ENCODE results near the gene RSRP1. TPM values are rescaled to one million over a fixed set of nuclear protein-coding genes. Genes with fewer than 3 reads are reported as not detected.
"Not testable (repeated sequence)": the region's sequence is repeated elsewhere in the genome, so short reads cannot be mapped to it uniquely, and the experiment has no call there.

Gene RSRP1, protein sequence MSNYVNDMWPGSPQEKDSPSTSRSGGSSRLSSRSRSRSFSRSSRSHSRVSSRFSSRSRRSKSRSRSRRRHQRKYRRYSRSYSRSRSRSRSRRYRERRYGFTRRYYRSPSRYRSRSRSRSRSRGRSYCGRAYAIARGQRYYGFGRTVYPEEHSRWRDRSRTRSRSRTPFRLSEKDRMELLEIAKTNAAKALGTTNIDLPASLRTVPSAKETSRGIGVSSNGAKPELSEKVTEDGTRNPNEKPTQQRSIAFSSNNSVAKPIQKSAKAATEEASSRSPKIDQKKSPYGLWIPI
- total RNA-seq: 41.4 TPM
- long read RNA-seq, partial matches to known transcripts: 1 of 5 reads
- long read RNA-seq, other reads (novel, unspliced or antisense): 2 of 5 reads

DNA sequence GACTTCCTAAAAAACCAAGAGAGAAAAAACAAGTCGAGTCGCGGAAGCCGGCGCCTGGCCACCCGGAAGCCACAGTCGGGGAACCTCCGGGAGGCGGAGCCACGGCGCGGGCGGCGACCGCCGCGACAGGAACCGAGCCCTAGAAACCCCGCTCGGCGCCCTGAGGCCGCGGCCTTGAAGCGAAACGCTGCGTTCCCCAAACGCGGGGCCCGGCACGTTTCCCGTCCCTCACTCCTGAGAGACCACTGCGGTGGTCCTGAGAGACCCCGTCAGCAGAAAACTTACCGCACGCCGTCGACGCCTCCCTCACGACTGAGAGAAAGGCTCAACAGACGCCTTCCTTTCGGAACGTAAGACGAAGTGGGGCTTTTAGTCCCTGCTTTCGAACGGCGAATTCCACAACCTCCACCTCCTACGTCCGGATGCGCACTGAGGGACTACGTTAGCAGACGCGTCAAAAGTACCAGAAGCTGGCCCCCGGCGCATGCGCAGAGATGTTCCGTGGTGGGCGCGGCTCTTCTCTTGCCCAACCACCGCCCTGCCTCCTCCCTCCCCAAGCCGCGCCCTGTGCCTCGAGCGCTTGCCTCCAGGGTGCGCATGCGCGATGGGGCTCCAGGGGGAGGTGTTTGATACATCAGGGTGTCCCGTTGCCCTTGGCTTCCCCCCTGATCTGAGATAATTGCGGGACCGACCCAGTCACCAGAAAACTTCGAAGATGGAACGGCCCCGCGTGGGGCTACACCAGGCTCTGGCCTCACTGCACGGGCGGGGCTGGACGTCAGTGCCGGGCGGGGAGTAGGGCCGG lies at the start of gene RSRP1:
TSS of gene RSRP1 (minus strand) at position 431 of the 805 bp plus-strand sequence. CDS start 491 bp downstream, outside the sequence.
- DNase-seq (ENCODE audit: missing footprints) (peak; percentile 100), ATAC-seq (peak; percentile 97)
- intact Hi-C loops (cut with DNase I): loop anchor here (5.0 to 10.0 kb wide), 2 partner anchors 90 to 568 kb away; partner anchors contain the start of genes MTFR1L and TMEM50A

DNA sequence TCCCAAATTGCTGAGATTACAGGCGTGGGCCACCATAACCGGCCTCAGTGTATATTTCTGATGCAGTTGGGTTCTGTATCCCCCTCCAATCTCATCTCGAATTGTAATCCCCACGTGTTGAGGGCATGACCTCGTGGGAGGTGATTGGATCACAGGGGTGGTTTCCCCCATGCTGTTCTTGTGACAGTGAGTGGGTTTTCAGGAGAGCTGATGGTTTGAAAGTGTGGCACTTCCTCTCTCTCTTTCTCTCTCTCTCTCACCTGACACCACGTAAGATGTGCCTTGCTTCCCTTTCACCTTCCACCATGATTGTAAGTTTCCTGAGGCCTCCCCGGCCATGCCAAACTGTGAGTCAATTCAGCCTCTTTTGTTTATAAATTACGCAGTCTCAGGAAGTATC lies 49.2 kb upstream of the RSRP1 start:
- DNase-seq (ENCODE audit: missing footprints); intact Hi-C loops (cut with DNase I); ATAC-seq: not testable (repeated sequence)

DNA sequence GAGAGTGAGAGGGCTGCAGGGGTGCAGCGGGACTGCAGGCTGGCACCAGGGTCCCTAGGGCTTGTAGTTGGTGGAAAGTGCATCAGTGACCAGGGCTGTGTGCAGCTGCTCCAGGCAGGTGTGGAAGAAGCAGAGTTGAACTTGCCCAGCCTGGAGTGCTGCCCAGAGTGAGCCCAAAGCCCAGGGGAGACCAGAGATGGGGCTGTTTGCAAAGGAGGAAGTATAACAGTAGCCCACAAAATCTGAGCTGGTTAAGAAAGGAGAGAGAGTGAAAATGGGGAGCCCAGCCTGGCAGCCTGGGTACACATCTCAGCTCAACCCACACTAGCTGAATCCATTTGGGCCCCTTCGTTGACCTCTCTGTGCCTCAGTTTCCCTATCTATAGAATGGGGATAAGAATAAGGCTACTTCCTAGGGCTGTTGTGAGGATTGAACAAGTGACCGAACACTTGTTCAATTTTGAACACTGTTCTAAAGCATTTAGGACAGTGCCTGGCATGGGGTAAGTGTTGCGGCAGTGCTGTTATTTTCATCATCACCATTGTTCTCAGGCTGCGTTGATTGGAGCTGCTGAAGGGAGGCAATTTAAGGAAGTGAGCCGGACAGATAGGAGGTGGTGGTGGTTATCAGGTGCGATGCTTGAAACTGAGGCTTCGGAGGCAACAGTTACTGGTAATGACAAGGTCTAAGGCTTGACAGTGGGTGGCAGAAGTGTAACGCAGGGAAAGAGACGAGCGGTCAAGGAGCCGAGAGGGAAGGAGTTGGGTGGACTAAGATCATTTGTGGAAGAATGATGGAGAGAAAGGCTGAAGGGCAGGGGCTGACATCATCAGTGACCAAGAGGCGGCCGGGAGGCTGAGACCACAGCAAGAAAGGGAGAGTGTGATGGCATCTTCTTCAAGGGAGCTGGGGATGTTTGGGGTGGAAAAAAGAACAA lies 47.9 kb upstream of the RSRP1 start:
- ATAC-seq: peak; percentile 63
- DNase-seq (ENCODE audit: missing footprints); intact Hi-C loops (cut with DNase I): not testable (repeated sequence)

DNA sequence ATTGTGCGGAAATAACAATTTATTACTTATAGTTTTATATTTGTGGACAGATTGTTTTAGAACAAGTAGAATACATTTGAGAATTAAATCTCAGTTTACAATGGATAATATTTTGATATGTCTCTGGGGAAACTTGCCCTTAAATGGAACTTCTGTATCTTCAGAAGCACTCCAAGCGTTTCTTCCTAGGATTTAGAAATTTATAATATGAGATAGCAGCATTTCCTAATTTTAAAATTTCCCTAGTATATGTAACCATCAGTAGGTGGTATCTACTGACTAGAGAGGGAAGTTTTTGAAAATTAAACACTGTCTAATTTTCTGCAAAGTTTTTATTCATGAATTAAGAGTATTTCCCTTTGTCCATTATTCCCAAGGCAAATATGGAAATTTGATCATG lies 46.2 kb upstream of the RSRP1 start:
- ATAC-seq; intact Hi-C loops (cut with DNase I); DNase-seq (ENCODE audit: missing footprints): not testable (repeated sequence)

DNA sequence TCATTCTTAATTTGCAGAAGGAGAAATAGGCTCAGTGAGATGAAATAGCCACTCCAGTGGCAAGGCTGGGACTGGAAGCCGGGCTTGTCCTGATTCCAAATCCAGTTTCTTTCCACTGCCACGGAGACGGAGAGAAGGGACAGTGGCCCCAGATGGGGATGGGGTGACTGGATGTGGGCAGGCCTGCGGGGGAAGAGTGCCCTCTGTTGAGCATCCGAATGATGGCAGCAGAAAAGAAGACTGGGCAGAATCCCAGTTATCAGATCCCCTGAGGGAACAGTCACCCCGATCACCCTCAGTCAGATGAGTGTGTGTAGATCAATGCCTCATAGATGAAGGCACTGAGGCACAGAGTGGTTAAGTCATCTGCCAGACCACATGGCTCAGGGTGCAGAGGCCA lies 42.8 kb upstream of the RSRP1 start:
- ATAC-seq; DNase-seq (ENCODE audit: missing footprints); intact Hi-C loops (cut with DNase I): not testable (repeated sequence)

DNA sequence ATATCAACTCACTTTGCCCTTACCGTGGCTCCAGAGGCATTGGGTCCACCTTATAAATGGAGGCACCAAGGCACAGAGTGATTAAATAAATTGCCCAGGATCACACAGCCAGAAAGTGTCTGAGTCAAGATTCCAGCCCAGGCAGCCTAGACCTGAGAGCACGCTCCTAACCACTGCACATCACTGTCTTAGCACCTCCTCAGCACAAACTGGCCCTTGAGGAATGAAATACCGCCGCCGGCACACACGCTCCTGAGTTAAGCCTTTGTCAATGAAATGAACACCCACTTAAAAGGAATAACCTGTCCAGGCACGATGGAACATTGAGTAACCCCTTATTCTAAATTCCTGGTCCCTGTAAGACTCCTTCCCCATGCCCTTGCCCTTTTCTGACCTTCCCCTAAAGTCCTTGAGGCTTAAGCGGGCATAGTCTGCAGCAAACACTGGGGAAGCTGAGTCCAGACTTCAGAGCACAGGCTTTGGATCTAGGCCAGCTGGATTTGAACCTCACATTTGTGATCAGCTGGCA lies 41.4 kb upstream of the RSRP1 start:
- DNase-seq (ENCODE audit: missing footprints); intact Hi-C loops (cut with DNase I); ATAC-seq: not testable (repeated sequence)

DNA sequence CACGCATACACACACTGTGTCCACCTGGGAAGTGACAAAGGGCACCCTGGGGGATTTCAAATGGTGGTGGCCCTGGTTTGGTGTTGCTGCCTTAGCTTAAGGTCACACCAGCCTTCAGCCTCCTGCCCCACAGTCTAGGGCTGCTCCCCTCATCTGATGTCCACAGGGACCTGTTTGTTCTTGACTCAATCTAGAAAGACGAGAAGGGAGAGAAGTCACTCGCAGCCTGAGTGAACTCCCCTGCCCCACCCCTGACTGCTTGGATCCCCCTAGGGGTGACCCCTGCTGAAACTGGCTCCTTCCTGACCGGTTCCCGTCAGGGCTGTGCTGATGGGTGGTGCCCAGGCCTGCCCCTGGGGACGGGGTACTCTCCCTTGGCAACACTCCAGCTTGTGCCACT lies 39.9 kb upstream of the RSRP1 start:
- ATAC-seq; intact Hi-C loops (cut with DNase I); DNase-seq (ENCODE audit: missing footprints): not testable (repeated sequence)

DNA sequence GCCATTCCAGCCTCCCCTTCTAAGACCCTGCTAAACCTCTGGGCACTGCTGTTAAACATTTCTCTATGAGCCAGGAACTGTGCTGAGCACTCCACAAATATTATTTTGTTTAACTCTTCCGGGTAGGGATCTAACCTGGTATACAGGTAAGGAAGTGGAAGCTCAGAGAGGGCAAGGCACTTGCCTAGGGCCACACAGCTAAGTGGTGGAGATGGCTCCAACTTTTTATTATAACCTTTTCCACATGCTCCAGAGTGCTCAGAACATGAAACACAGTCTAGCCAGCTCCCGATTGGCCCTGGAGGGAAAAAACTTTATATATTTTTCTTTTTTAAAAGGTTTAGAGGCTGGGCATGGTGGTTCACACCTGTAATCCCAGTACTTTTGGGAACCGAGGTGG lies 38.6 kb upstream of the RSRP1 start:
- DNase-seq (ENCODE audit: missing footprints); intact Hi-C loops (cut with DNase I); ATAC-seq: not testable (repeated sequence)

DNA sequence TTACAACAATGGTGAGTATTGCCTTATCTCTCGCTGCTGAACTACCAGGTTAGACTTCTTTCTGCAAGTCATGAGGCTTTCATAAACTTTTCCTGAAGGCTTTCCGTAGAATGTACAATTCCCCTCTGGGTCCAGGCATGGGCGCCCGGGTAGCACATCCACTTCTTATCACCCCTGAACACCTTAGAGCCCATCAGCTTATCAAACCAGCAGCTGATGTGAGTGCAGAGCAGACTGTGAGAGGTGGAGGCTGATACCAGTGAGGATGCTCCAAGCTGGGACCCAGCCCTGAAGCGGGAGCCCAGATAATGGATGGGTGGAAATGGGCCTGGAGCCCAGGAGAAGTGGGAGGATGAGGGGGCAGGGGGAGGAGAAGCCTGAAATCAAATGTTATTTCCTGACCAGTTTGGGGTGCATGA lies 32.4 kb upstream of the RSRP1 start:
- DNase-seq (ENCODE audit: missing footprints); intact Hi-C loops (cut with DNase I); ATAC-seq: not testable (repeated sequence)

DNA sequence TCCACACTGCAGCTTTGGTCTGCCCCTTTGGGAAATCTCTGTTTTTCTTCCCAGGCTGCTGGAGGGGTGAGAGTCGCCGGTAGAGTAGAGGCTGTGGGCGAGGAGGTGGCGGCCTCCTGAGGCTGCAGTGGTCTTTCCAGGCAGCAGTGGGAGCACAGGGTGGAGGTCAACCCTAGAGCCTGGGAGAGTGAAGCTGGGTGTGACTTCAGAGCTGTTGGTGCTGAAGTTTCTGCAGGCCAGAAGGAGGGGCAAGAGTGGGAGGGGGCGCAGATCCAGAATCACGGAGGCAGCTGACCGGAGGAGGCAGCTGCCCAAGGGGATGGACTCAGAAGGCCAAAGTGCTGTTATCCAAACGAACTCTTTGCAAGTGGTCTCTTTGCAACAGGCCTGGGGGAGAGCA lies 31.5 kb upstream of the RSRP1 start:
- ATAC-seq; intact Hi-C loops (cut with DNase I); DNase-seq (ENCODE audit: missing footprints): not testable (repeated sequence)

DNA sequence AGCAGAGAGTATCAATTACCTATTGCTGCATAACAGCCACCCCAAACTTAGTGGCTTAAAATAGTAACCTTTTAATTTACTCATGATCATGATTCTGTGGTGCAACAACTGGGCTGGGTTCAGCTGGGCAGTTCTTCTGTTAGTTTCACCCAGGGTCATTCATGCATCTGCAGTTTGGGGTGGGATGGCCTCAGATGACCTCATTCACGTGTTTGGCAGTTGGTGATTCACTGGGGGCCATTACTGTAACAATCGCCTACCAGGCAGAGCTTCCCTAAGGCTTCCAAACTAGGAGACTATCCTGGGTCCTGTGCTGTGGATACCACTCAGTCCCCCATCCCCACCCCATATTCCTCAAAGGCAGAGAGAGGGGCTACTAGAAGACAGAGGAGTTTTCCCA lies 31.1 kb upstream of the RSRP1 start:
- ATAC-seq; DNase-seq (ENCODE audit: missing footprints); intact Hi-C loops (cut with DNase I): not testable (repeated sequence)

DNA sequence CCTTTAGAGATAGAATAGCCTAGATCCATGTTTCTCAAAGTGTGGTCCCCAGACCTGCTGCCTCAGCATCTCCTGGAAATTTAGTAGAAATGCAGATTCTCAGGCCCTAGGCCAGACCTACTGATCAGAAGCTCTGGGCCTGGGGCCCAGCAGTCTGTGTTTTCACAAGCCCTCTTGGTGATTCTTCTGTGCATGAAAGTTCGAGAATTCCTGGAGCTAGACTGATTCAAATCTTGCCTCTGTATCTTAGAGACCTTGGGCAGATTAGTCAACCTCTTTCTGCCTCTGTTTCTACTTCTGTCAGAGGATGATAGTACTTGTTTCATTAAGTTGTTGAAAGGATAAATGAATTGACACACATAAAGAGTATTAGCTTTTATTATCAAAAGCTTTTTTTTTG lies 30.0 kb upstream of the RSRP1 start:
- ATAC-seq; intact Hi-C loops (cut with DNase I); DNase-seq (ENCODE audit: missing footprints): not testable (repeated sequence)

DNA sequence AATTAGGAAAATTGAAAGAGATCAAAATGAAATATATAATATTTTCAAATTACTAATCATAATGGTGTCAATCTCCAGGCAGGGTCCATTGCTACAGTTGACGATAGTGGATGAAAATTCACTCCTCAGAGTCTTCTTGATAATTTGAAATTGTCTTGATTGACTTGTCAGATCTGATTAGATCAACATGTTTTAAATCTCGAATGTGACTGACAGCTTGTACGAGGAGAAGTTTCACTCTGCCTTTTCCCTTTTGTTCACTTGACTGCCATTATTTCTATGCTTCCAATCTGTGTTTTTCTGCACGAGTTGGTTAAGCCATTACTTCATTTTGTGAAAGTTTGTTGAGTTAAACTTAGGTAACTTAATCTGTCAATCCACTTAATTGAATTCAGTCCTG lies 28.4 kb upstream of the RSRP1 start:
- DNase-seq (ENCODE audit: missing footprints); ATAC-seq; intact Hi-C loops (cut with DNase I): not testable (repeated sequence)

DNA sequence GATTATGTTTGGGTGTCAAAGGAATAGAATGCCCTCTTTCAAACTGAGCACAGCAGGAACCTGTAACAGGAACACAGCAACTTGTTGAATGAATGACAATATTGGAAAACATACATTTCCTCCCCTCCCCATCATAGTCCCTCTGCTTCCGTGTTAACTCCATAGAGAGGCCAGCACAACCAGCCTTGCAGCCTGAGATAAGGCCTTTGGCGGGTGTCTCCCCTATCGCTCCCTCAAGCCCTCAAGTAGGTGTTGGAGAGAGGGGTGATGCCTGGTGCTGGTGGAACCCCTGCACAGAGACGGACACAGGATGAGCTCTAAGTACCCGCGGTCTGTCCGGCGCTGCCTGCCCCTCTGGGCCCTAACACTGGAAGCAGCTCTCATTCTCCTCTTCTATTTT lies 25.0 kb upstream of the RSRP1 start, which contains the start of gene RHD:
TSS of gene RHD (plus strand) at position 272 of the 400 bp plus-strand sequence. CDS start at position 311, 39 bp downstream.
- intact Hi-C loops (cut with DNase I); ATAC-seq; DNase-seq (ENCODE audit: missing footprints): not testable (repeated sequence)

DNA sequence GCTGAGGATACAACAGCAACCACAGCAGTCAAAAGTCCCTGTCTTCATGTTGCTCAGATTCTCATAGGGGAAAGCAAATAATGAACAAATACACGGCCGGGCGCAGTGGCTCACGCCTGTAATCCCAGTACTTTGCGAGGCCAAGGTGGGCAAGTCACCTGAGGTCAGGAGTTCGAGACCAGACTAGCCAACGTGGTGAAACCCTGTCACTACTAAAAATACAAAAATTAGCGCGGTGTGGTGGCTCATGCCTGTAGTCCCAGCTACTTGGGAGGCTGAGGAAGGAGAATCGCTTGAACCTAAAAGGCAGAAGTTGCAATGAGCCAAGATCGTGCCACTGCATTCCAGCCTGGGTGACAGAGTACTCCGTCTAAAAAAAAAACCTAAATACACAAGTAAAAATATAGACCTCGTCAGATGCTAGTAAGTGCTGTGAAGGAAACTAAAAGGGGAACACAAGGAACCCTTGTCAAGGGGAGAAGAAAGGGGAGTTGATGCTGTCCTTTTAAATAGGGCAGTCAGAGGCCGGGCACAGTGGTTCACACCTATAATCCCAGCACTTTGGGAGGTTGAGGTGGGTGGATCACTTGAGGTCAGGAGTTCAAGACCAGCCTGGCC lies 21.0 kb upstream of the RSRP1 start:
- DNase-seq (ENCODE audit: missing footprints); ATAC-seq; intact Hi-C loops (cut with DNase I): not testable (repeated sequence)

DNA sequence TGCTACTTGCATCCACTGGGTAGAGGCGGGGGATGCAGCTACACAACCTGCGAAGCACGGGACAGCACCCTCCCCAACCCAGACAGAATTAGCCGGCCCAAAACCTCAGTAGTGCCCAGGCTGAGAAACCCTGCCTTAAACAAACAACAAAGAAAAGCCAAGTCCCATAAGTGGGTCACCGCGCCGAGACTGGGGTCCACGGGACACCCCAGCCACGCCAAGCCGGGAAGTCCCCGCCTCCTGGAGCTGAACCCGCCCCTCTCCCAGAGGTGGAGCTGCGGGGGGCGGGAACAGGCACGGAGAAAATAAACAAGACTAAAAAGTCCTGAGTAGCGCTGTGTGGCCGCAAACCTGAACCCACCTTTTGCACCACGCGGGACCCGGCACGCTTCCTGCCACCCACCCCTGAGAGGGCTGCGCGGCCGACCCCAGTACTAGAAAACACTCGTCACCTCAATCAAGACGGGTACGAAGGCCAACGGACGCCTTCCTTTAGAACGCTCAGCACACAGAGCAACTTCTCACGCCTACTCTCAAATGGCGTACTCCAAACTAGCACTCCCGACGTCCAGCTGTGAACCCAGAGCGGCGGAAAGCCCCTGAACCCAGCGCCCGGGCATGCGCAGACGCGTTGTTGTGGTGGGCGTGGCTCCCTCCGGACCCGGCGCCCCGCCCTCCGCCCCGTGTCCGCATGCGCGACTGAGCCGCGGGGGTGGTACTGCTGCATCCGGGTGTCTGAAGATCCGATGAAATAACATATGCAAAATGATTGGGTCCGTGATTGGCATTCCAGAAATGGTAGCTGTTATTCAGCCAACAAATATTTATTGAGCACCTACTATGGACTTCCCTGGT lies 20.3 kb upstream of the RSRP1 start:
- DNase-seq (ENCODE audit: missing footprints): peak; percentile 86
- intact Hi-C loops (cut with DNase I): not testable (repeated sequence)
- peak; percentile 97 for ATAC-seq

Measured in Right ventricle myocardium inferior (tissue), 1 donor.